Astrocyte of the cerebellum (primary cell): Measurements from ENCODE around the gene YJU2.

Source experiments
- DNase-seq: peaks from one replicate; pipeline ENCODE4 v3.0.0-alpha.2; 2011; ENCODE audit warnings: low read depth
- H3K4me3 ChIP-seq: 2 replicates; pipeline ENCODE4 v1.5.1; 2011; ENCODE audit warnings: mild to moderate bottlenecking, low read depth, low read length, moderate library complexity
- CTCF ChIP-seq: IDR thresholded peaks from 2 replicates; pipeline ENCODE4 v1.5.1; 2012; ENCODE audit warnings: low read length, low read depth, moderate library complexity, mild to moderate bottlenecking; ENCODE audit errors: missing control alignments
- in situ Hi-C: cut with HindIII; loops from 2 replicates; pipeline ENCODE4 v1.10.0; 2017; ENCODE audit warnings: low sequenced_read_pairs

The YJU2 gene

DNA sequence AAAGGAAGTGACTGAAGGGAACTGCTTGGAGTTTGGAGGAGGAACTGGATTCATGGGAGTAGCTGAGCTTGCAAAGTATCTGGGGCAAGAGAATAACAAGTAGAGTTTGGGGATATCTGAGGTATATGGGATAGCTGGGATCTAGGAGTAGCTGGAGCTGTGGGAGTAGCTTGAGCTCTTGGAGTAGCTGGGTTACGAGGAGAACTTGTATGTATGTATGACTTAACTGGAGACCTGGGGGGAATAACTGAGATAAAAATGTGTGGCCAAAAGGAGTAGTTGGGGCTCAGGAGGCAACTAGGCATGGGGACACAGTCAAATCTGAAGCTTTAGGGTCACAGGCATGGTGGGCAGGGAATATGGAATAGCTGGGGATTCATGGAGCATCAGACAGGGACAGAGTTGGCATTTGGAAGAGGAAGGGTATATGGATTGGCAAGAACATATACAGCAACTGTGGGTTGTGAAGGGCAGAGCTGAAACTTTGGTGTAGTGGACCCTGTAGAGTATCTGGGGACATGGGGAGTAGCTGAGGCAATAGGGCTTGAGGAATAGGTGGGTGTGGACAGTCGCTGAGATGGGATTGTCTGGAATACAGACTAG, 45.8 kb upstream of the YJU2 start:
- no peak overlapping the region for H3K4me3 ChIP-seq
- TF ChIP-seq CTCF = no peak
- DNase-seq = no peak
- in situ Hi-C loops = loop anchor here (10.0 to 25.0 kb wide), 3 partner anchors 66 to 214 kb away; partner anchors contain the start of genes EEF2 and ZBTB7A

- no peak for TF ChIP-seq CTCF
- in situ Hi-C loops = loop anchor here (10.0 to 25.0 kb wide), 3 partner anchors 67 to 214 kb away; partner anchors contain the start of genes EEF2 and ZBTB7A
- H3K4me3 ChIP-seq = no peak overlapping the region
- DNase-seq = no peak
Measured at GRCh38 chr19:4201798-4202197, 45.1 kb upstream of the YJU2 start.

DNA sequence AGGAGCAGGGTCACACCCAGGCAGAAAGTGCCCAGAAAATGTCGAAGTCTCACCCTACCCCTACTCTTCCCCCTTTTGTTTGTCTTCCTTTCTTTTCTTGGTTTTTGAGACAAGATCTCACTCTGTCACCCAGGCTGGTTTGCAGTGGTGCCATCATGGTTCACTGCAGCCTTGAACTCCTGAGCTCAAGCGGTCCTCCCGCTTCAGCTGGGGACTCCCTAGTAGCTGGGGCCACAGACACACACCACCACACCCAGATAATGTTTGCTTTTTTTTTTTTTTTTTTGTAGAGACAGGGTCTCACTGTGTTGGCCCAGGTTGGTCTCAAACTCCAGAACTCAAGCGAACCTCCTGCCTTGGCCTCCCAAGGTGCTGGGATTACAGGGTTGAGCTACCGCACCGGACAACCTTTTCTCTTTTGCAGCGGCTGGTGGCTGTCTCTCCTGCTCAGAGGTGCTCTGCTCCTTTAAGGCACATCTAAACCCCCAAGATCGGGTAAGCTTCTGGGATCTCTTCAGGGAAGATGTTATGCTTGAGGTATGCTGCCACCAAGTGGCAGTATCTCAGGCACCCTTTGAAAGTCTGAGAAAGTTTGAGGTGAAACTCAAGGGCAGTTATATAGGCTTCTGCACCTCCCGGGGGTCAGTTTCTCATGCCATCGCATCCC, 39.9 kb upstream of the YJU2 start:
- TF ChIP-seq CTCF = no peak
- no peak for DNase-seq
- in situ Hi-C loops = loop anchor here (10.0 to 25.0 kb wide), 3 partner anchors 72 to 220 kb away; partner anchors contain the start of genes EEF2 and ZBTB7A
- H3K4me3 ChIP-seq = no peak overlapping the region

GRCh38 chr19:4208385-4209094, 38.3 kb upstream of the YJU2 start:
- peak; percentile 46 for TF ChIP-seq CTCF
- in situ Hi-C loops = loop anchor here (10.0 to 25.0 kb wide), 3 partner anchors 74 to 221 kb away; partner anchors contain the start of genes EEF2 and ZBTB7A
- H3K4me3 ChIP-seq = no peak overlapping the region
- no peak for DNase-seq

DNA sequence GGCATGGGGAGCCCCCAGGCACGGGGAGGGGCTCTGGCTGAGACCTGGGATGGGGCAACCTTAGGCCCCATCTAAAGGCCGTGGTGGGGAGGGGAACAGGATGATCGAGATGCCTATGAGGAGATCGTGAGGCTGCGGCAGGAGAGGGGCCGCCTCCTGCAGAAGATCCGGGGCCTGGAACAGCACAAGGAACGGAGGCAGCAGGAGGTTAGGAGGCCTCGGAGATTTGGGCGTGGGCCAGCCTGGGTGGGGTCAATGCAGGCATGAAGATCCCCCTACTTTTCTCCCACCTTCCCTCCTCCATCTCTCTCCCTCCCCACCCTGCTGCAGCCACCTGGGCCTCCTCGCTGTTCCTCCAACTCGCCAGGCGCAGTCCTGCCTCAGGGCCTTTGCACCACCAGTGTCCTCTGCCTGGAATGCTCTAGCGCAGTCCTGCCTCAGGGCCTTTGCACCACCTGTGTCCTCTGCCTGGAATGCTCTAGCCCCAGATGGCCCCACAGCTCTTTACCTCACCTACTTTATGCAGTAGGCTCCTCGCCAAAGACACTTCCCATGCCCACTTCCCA, 36.6 kb upstream of the YJU2 start:
- in situ Hi-C loops = loop anchor here (25.0 kb wide), 1 partner anchor 223 kb away; the partner anchor contains the start of gene EEF2
- H3K4me3 ChIP-seq = no peak overlapping the region
- DNase-seq = no peak
- no peak for TF ChIP-seq CTCF

DNA sequence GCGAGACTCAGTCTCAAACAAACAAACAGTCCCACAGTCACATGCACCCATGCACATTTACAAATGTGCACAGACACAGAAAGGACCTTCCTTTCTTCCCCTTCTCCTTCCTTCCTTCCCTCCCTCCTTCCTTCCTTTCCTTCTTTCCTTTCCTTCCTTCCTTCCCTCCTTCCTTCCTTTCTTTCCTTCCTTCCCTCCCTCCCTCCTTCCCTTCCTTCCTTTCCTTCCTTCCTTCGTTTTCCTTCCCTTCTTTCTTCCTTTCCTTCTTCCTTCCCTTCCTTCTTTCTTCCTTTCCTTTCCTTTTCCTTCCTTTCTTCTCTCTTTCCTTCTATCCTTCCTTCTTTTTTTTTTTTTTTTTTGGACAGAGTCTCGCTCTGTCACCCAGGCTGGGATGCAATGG, 33.8 kb upstream of the YJU2 start:
- in situ Hi-C loops = loop anchor here (25.0 kb wide), 1 partner anchor 226 kb away; the partner anchor contains the start of gene EEF2
- TF ChIP-seq CTCF = no peak
- H3K4me3 ChIP-seq = no peak overlapping the region
- no peak for DNase-seq
